ENCODE data around the gene CYP4F3.
"Not testable (repeated sequence)": the region's sequence is repeated elsewhere in the genome, so short reads cannot be mapped to it uniquely, and the experiment has no call there.

CYP4F3 gene

DNA sequence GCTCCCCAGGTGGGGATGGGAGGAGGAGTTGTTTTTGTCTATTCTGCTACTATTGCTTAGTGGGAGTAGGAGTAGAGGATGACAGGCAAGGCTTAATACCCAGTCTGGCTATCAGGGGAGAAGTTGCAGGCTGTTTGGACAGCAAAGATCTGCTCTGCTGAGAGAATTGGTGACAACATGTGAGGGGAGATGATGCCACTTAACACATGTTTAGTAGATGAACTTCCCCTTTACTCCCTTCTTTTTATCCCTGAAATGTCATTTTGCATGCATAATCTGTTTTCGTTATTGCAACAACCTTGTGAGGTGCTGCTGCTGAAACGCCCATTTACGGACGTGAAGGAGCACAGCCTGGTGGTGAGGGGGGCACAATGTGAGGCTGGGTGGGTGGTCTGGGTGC lies 29.2 kb downstream of the CYP4F3 start:
- DNase-seq (ENCODE audit: low spot score): no peak

GRCh38 chr19:15671237-15671821 lies 30.6 kb downstream of the CYP4F3 start:
- no peak for DNase-seq (ENCODE audit: low spot score)

DNA sequence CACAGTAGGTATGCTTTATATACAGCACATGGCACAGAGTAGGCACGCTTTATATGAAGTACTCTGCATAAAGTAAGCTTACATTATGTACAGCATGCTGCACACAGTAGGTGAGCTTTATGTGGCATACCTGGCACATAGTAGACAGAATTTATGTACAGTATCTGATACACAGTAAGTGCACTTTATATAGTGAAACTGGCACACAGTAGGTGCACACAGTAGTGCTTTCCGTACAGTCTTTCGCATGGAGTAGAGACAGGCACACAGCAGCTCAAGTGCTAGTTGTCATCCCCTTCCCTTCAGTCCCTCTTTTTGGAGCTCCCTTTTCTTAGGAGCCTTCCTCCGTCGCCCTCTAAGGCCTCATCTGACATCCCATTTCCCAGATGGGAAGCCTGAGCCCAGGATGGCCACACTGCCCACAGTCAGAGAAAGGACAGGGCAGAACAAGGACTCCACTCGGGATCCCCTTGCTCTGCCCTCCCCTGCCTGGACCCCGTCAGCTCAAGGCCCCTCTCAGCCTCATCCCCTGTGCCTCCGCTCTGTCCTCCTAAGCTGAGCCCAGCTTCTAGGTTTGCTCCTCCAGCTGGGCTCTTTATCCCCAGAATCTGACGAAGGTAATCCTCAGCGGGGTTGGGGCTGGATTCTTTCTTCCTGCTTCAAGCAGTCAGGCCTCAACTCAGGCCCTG lies 31.3 kb downstream of the CYP4F3 start:
- peak; percentile 1 for DNase-seq (ENCODE audit: low spot score)

DNA sequence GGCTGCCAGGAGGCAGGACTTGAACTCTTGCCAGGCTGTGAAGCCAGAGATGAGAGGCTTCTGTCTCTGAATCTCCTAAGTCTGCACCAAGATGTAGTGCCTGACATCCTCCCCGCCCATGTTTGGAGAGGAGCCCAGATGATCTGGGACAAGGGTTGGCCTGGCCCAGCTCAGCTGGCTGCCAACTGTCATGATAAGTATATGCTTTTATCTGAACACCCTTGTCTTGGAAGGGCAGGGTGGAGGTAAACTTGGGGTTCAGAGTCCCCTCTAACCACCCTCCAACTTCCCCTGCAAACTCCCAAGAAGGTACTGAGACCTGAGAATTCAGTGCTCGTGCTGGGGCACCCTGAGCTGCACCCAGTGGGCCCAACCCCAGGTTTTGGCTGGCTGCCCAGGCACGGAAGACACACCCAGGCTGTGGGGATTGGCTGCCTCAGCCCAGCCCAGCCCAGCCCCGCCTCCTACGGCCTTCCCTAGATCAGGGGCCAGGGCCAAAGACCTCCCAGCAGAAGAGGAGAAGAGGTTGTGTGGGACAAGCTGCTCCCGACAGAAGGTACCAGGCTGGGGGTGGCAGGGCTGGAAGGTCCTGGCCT lies 32.0 kb downstream of the CYP4F3 start, which contains the start of gene CYP4F12:
Gene CYP4F12, plus strand, starts transcription at position 508 of the 596 bp plus-strand sequence. CDS start 443 bp downstream, outside the sequence.
- DNase-seq (ENCODE audit: low spot score): peak; percentile 94

DNA sequence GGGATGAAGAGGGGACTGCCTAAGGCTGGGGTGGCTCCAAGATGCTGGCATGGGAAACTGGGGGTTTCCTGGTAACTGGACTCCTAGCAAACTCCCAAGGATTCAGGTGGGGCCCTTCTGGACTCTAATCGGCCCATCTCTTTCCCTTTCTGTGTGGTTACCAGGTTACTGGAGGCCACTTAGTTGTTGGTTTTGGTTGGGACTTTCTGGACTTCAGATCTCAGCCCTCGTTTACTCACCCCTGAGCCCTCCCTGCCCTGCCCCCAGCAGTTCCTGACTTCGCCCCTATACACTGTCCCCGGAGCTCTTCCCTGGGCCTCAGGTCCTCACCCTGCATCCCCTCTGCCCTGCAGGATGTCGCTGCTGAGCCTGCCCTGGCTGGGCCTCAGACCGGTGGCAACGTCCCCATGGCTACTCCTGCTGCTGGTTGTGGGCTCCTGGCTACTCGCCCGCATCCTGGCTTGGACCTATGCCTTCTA lies 32.5 kb downstream of the CYP4F3 start:
- no peak for DNase-seq (ENCODE audit: low spot score)

GRCh38 chr19:15675560-15675959 lies 34.9 kb downstream of the CYP4F3 start:
- DNase-seq (ENCODE audit: low spot score): no peak

GRCh38 chr19:15679089-15679488 lies 38.4 kb downstream of the CYP4F3 start:
- DNase-seq (ENCODE audit: low spot score): no peak

- not testable (repeated sequence) for DNase-seq (ENCODE audit: low spot score)
Observed at GRCh38 chr19:15679865-15680264, 39.2 kb downstream of the CYP4F3 start.

- no peak for DNase-seq (ENCODE audit: low spot score)
Observed at GRCh38 chr19:15680478-15681322, 40.0 kb downstream of the CYP4F3 start.

- no peak for DNase-seq (ENCODE audit: low spot score)
Observed at GRCh38 chr19:15683411-15683810, 42.7 kb downstream of the CYP4F3 start.

DNA sequence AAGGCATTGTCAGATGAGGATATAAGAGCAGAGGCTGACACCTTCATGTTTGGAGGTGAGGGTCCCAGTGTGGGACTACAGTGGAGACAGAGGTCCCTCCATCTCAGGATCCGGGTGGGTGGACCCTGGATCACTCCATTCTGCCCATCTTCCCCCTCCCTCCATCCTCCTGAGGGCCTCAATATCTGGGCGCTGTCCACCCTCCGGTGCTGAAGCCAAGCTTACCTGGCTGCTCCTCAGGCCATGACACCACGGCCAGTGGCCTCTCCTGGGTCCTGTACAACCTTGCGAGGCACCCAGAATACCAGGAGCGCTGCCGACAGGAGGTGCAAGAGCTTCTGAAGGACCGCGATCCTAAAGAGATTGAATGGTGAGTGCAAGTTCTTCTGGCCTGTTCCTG lies 44.1 kb downstream of the CYP4F3 start:
- DNase-seq (ENCODE audit: low spot score): no peak

- DNase-seq (ENCODE audit: low spot score): no peak
Observed at GRCh38 chr19:15696654-15697194, 56.0 kb downstream of the CYP4F3 start.

GRCh38 chr19:15701757-15702533 lies 61.2 kb downstream of the CYP4F3 start:
- no peak for DNase-seq (ENCODE audit: low spot score)

DNA sequence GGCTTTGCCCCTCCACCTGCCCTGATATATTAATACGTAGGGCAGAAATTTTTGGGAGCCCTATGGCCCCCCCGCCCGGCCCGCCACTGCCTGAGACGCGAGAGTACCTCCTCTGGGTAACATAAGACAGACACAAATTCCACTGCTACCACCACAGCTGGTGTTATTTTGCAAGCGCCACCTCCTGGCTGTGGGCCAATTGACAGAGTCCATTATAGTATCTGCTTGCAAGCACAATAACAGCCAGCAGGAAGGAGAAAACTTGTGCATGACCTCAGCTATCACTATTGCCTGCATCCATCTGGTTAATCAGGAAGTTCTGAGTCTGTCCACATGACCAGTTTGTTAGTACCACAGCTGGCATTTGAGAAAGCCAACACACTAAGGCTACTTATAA lies 61.8 kb downstream of the CYP4F3 start:
- peak; percentile 63 for DNase-seq (ENCODE audit: low spot score)

All from LoVo (cell line).